Astrocyte (in vitro differentiated cells and primary cell): ENCODE measurements around the gene POLR2L. TPM values are rescaled to one million over a fixed set of nuclear protein-coding genes. Genes with fewer than 3 reads are reported as not detected.

ENCODE experiments used
- DNase-seq: peaks from one replicate; pipeline ENCODE4 v3.0.0-alpha.2; 2010; ENCODE audit warnings: low read depth
- FAIRE-seq: peaks from 2 replicates; lab custom pipeline; 2011; peaks lifted over from hg19 to GRCh38; lab: Jason Lieb, UNC
- H2AFZ ChIP-seq: 2 replicates; pipeline ENCODE4 v1.6.0; 2012; ENCODE audit warnings: low read depth, low read length, inconsistent platforms
- H3K27ac ChIP-seq: 2 replicates; pipeline ENCODE4 v1.5.1; 2011; ENCODE audit warnings: low read depth, low read length, inconsistent platforms
- H3K27me3 ChIP-seq: 2 replicates; pipeline ENCODE4 v1.6.0; 2011; ENCODE audit warnings: low read length, inconsistent platforms; ENCODE audit not compliant: insufficient read depth
- H3K36me3 ChIP-seq: 2 replicates; pipeline ENCODE4 v1.5.1; 2011; ENCODE audit warnings: low read length, inconsistent platforms; ENCODE audit not compliant: insufficient read depth
- H3K4me1 ChIP-seq: 2 replicates; pipeline ENCODE4 v1.5.1; 2011; ENCODE audit warnings: low read length, inconsistent platforms; ENCODE audit not compliant: insufficient read depth
- H3K4me2 ChIP-seq: 2 replicates; pipeline ENCODE4 v1.6.0; 2012; ENCODE audit warnings: low read length, inconsistent platforms
- H3K4me3 ChIP-seq: 2 replicates; pipeline ENCODE4 v1.5.1; 2011; ENCODE audit warnings: low read depth, mild to moderate bottlenecking, low read length, inconsistent platforms; ENCODE audit not compliant: insufficient read depth
- H3K79me2 ChIP-seq: 2 replicates; pipeline ENCODE4 v1.6.0; 2012; ENCODE audit warnings: mild to moderate bottlenecking, low read length, inconsistent platforms; ENCODE audit not compliant: insufficient read depth
- H3K9ac ChIP-seq: 2 replicates; pipeline ENCODE4 v1.6.0; 2012; ENCODE audit warnings: mild to moderate bottlenecking, low read length, inconsistent platforms
- H3K9me3 ChIP-seq: 2 replicates; pipeline ENCODE4 v1.5.1; 2012; ENCODE audit warnings: low read depth, mild to moderate bottlenecking, low read length, inconsistent platforms; ENCODE audit not compliant: insufficient read depth
- H4K20me1 ChIP-seq: 2 replicates; pipeline ENCODE4 v1.6.0; 2012; ENCODE audit warnings: low read length, inconsistent platforms; ENCODE audit not compliant: insufficient read depth
- H3K27ac Mint-ChIP-seq: one replicate; pipeline ENCODE4 v1.8.0; 2021; ENCODE audit warnings: mild to moderate bottlenecking, mixed read lengths; ENCODE audit not compliant: unreplicated experiment
- H3K27me3 Mint-ChIP-seq: one replicate; pipeline ENCODE4 v1.8.0; 2021; ENCODE audit warnings: low read depth, mixed read lengths; ENCODE audit not compliant: unreplicated experiment
- H3K36me3 Mint-ChIP-seq: one replicate; pipeline ENCODE4 v1.8.0; 2021; ENCODE audit warnings: low read depth, mixed read lengths; ENCODE audit not compliant: unreplicated experiment
- H3K4me1 Mint-ChIP-seq: one replicate; pipeline ENCODE4 v1.8.0; 2021; ENCODE audit warnings: low read depth, mixed read lengths; ENCODE audit not compliant: unreplicated experiment
- H3K4me3 Mint-ChIP-seq: one replicate; pipeline ENCODE4 v1.8.0; 2021; ENCODE audit warnings: mild to moderate bottlenecking, moderate library complexity, mixed read lengths; ENCODE audit not compliant: unreplicated experiment
- H3K9me3 Mint-ChIP-seq: one replicate; pipeline ENCODE4 v1.8.0; 2021; ENCODE audit warnings: mild to moderate bottlenecking, mixed read lengths; ENCODE audit not compliant: unreplicated experiment
- CTCF ChIP-seq: IDR thresholded peaks from 2 replicates; pipeline ENCODE4 v1.5.1; 2011; ENCODE audit warnings: low read depth, mild to moderate bottlenecking, inconsistent platforms, low read length, moderate library complexity; ENCODE audit not compliant: insufficient read depth
- EZH2 ChIP-seq: IDR thresholded peaks from 2 replicates; pipeline ENCODE4 v1.6.1; 2012; ENCODE audit warnings: mild to moderate bottlenecking, low read length, inconsistent platforms; ENCODE audit not compliant: insufficient read depth
- total RNA-seq: library from RNA; stranded (reverse); gene quantifications from 2 replicates; pipeline ENCODE4 v1.2.1, GENCODE V29; 2021

The POLR2L gene
- total RNA-seq, 1 donor from 2014 or later: 212 TPM

- no peak overlapping the region for H3K4me2 ChIP-seq
- no peaks in the 10 kb centered on the region for H3K27me3 ChIP-seq
- Mint-ChIP-seq H3K27ac (no peak overlapping the region), H3K27me3 (no peaks in the 10 kb centered on the region), H3K4me1 (peaks cover 20% of the 10 kb centered on the region), H3K4me3 (no peak overlapping the region), H3K9me3 (no peaks in the 10 kb centered on the region), H3K36me3 (peaks cover 6% of the 10 kb centered on the region)
- peaks cover 46% of the 10 kb centered on the region for H3K4me1 ChIP-seq
- FAIRE-seq: no peak
- peaks cover 92% of the 10 kb centered on the region for H3K79me2 ChIP-seq
- H3K36me3 ChIP-seq: peaks cover 19% of the 10 kb centered on the region
- H4K20me1 ChIP-seq: peaks cover 85% of the 10 kb centered on the region
- no peak for DNase-seq
- no peaks in the 10 kb centered on the region for H3K9me3 ChIP-seq
- no peak overlapping the region for H3K27ac ChIP-seq
- H3K4me3 ChIP-seq: no peak overlapping the region
- no peak overlapping the region for H2AFZ ChIP-seq
- TF ChIP-seq EZH2 (no peak), CTCF (no peak)
- no peak overlapping the region for H3K9ac ChIP-seq
Measured at GRCh38 chr11:837189-837989, 4.9 kb downstream of the POLR2L start.

GRCh38 chr11:836700-837099 lies 5.6 kb downstream of the POLR2L start:
- Histone ChIP-seq H4K20me1 (peaks cover 83% of the 10 kb centered on the region), H3K9ac (no peak overlapping the region), H3K4me2 (no peak overlapping the region), H3K27me3 (no peaks in the 10 kb centered on the region), H2AFZ (no peak overlapping the region), H3K4me1 (peaks cover 53% of the 10 kb centered on the region), H3K9me3 (no peaks in the 10 kb centered on the region), H3K27ac (no peak overlapping the region), H3K36me3 (peaks cover 19% of the 10 kb centered on the region), H3K79me2 (peaks cover 87% of the 10 kb centered on the region), H3K4me3 (no peak overlapping the region)
- TF ChIP-seq EZH2 (no peak), CTCF (no peak)
- FAIRE-seq (no peak), DNase-seq (no peak)
- H3K4me1 Mint-ChIP-seq: peaks cover 22% of the 10 kb centered on the region
- no peak overlapping the region for H3K4me3 Mint-ChIP-seq
- no peak overlapping the region for H3K27ac Mint-ChIP-seq
- no peaks in the 10 kb centered on the region for H3K9me3 Mint-ChIP-seq
- peaks cover under 1% of the 10 kb centered on the region for H3K27me3 Mint-ChIP-seq
- H3K36me3 Mint-ChIP-seq: peaks cover 6% of the 10 kb centered on the region

GRCh38 chr11:836274-836673 lies 6.1 kb downstream of the POLR2L start:
- DNase-seq (no peak), FAIRE-seq (no peak)
- Histone ChIP-seq H3K4me3 (no peak overlapping the region), H3K27ac (no peak overlapping the region), H3K36me3 (peaks cover 19% of the 10 kb centered on the region), H3K9me3 (no peaks in the 10 kb centered on the region), H3K9ac (no peak overlapping the region), H3K4me1 (peaks cover 56% of the 10 kb centered on the region), H4K20me1 (peaks cover 83% of the 10 kb centered on the region), H2AFZ (no peak overlapping the region), H3K27me3 (no peaks in the 10 kb centered on the region), H3K4me2 (no peak overlapping the region), H3K79me2 (peaks cover 83% of the 10 kb centered on the region)
- Mint-ChIP-seq H3K36me3 (peaks cover 6% of the 10 kb centered on the region), H3K4me3 (no peak overlapping the region), H3K27ac (no peak overlapping the region), H3K4me1 (peaks cover 22% of the 10 kb centered on the region), H3K27me3 (peaks cover 1% of the 10 kb centered on the region), H3K9me3 (no peaks in the 10 kb centered on the region)
- no peak for TF ChIP-seq CTCF
- no peak for TF ChIP-seq EZH2
